ENCODE measurements around the gene CLCN2.

CLCN2 gene

GRCh38 chr3:184311633-184312032, 49.8 kb downstream of the CLCN2 start:
- Histone ChIP-seq H3K79me1 (ENCODE audit: low read length) (no peaks in the 10 kb centered on the region), H3K9ac (ENCODE audit: low read length) (no peak overlapping the region), H2BK5ac (ENCODE audit: low read length) (no peak overlapping the region), H3K79me2 (ENCODE audit: control insufficient read depth, insufficient read depth, low read length) (peaks cover 21% of the 10 kb centered on the region), H3K4me2 (ENCODE audit: low read length) (no peak overlapping the region), H3K36me3 (ENCODE audit: control insufficient read depth, insufficient read depth, low read length) (peaks cover 13% of the 10 kb centered on the region), H3K56ac (ENCODE audit: low read length) (no peak overlapping the region), H3K27me3 (ENCODE audit: insufficient read depth, low read length, poor library complexity) (no peaks in the 10 kb centered on the region), H2AK5ac (ENCODE audit: low read length) (no peak overlapping the region), H2BK15ac (replicated peaks; ENCODE audit: low read depth) (no peak overlapping the region), H3K4me3 (ENCODE audit: low read length) (no peak overlapping the region), H2BK120ac (ENCODE audit: low read depth, low read length) (no peak overlapping the region), H4K5ac (ENCODE audit: low read length) (no peak overlapping the region), H3K23ac (ENCODE audit: low read length) (no peak overlapping the region), H3K27ac (ENCODE audit: low read depth, low read length) (no peak overlapping the region), H3K4me1 (ENCODE audit: control insufficient read depth, low read depth, low read length) (peaks cover 2% of the 10 kb centered on the region), H4K8ac (ENCODE audit: low read depth, low read length) (no peak overlapping the region), H3K18ac (ENCODE audit: low read length) (no peak overlapping the region), H3K4ac (ENCODE audit: low read depth, low read length) (no peak overlapping the region)
- DNase-seq = no peak

GRCh38 chr3:184308744-184309143, 52.7 kb downstream of the CLCN2 start:
- Histone ChIP-seq H3K56ac (ENCODE audit: low read length) (no peak overlapping the region), H3K4me2 (ENCODE audit: low read length) (no peak overlapping the region), H3K79me2 (ENCODE audit: control insufficient read depth, insufficient read depth, low read length) (no peaks in the 10 kb centered on the region), H3K27me3 (ENCODE audit: insufficient read depth, low read length, poor library complexity) (no peaks in the 10 kb centered on the region), H3K4ac (ENCODE audit: low read depth, low read length) (no peak overlapping the region), H2BK5ac (ENCODE audit: low read length) (no peak overlapping the region), H2AK5ac (ENCODE audit: low read length) (no peak overlapping the region), H3K9ac (ENCODE audit: low read length) (no peak overlapping the region), H3K79me1 (ENCODE audit: low read length) (peaks cover 2% of the 10 kb centered on the region), H3K27ac (ENCODE audit: low read depth, low read length) (no peak overlapping the region), H4K8ac (ENCODE audit: low read depth, low read length) (no peak overlapping the region), H2BK120ac (ENCODE audit: low read depth, low read length) (no peak overlapping the region), H3K23ac (ENCODE audit: low read length) (no peak overlapping the region), H3K4me3 (ENCODE audit: low read length) (no peak overlapping the region), H4K5ac (ENCODE audit: low read length) (no peak overlapping the region), H3K18ac (ENCODE audit: low read length) (no peak overlapping the region), H3K36me3 (ENCODE audit: control insufficient read depth, insufficient read depth, low read length) (peaks cover 30% of the 10 kb centered on the region), H3K4me1 (ENCODE audit: control insufficient read depth, low read depth, low read length) (no peaks in the 10 kb centered on the region), H2BK15ac (replicated peaks; ENCODE audit: low read depth) (no peak overlapping the region)
- no CpG with 5 or more reads among the region's 7 CpGs for WGBS (ENCODE audit: extremely low coverage, insufficient coverage, low lambda C conversion rate)
- no peak for DNase-seq

GRCh38 chr3:184307915-184308314, 53.5 kb downstream of the CLCN2 start:
- peaks cover 36% of the 10 kb centered on the region for H3K36me3 ChIP-seq (ENCODE audit: control insufficient read depth, insufficient read depth, low read length)
- WGBS (ENCODE audit: extremely low coverage, insufficient coverage, low lambda C conversion rate) = 100% methylated on average over 2 of the region's 9 CpGs

DNA sequence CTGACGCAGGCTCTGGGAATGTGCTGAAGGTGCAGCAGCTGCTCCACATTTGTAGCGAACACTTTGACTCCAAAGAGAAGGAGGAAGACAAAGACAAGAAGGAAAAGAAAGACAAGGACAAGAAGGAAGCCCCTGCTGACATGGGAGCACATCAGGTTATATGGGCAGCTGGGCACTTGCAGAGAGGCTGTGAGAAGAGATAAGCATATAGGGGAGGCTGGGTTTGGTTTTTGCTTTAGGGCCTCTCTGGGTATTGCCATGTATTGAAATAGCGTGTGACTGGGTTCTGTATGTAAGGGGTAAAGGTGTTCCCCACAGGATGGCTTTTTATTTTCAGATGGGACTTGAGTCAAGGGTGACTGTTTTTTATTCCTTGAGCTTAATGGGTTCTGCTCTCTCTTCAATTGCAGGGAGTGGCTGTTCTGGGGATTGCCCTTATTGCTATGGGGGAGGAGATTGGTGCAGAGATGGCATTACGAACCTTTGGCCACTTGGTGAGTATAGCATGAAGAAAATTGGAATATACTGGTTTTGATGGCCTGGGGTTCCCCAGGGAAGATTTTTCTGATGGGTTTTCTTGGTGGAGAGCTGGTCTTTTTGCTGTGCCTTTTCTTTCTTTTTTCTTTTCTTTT, 54.9 kb downstream of the CLCN2 start:
- Histone ChIP-seq H3K56ac (ENCODE audit: low read length) (no peak overlapping the region), H2BK15ac (replicated peaks; ENCODE audit: low read depth) (no peak overlapping the region), H2BK5ac (ENCODE audit: low read length) (no peak overlapping the region), H3K4me3 (ENCODE audit: low read length) (no peak overlapping the region), H3K4me2 (ENCODE audit: low read length) (no peak overlapping the region), H4K5ac (ENCODE audit: low read length) (no peak overlapping the region), H4K8ac (ENCODE audit: low read depth, low read length) (no peak overlapping the region), H3K23ac (ENCODE audit: low read length) (no peak overlapping the region), H3K4me1 (ENCODE audit: control insufficient read depth, low read depth, low read length) (no peaks in the 10 kb centered on the region), H3K36me3 (ENCODE audit: control insufficient read depth, insufficient read depth, low read length) (peaks cover 47% of the 10 kb centered on the region), H3K79me1 (ENCODE audit: low read length) (peaks cover 14% of the 10 kb centered on the region), H2AK5ac (ENCODE audit: low read length) (no peak overlapping the region), H3K9ac (ENCODE audit: low read length) (no peak overlapping the region), H3K27me3 (ENCODE audit: insufficient read depth, low read length, poor library complexity) (no peaks in the 10 kb centered on the region), H3K18ac (ENCODE audit: low read length) (no peak overlapping the region), H3K4ac (ENCODE audit: low read depth, low read length) (no peak overlapping the region), H3K79me2 (ENCODE audit: control insufficient read depth, insufficient read depth, low read length) (peaks cover 4% of the 10 kb centered on the region), H2BK120ac (ENCODE audit: low read depth, low read length) (no peak overlapping the region), H3K27ac (ENCODE audit: low read depth, low read length) (no peak overlapping the region)
- no peak for DNase-seq
- WGBS (ENCODE audit: extremely low coverage, insufficient coverage, low lambda C conversion rate) = no CpG with 5 or more reads among the region's 4 CpGs

More at GRCh38 chr3:184307915-184308314, 53.5 kb downstream of the CLCN2 start:
- Histone ChIP-seq H3K79me2 (ENCODE audit: control insufficient read depth, insufficient read depth, low read length) (no peaks in the 10 kb centered on the region), H3K27me3 (ENCODE audit: insufficient read depth, low read length, poor library complexity) (no peaks in the 10 kb centered on the region), H2BK15ac (replicated peaks; ENCODE audit: low read depth) (no peak overlapping the region), H3K4me1 (ENCODE audit: control insufficient read depth, low read depth, low read length) (no peaks in the 10 kb centered on the region), H4K8ac (ENCODE audit: low read depth, low read length) (no peak overlapping the region), H3K4me2 (ENCODE audit: low read length) (no peak overlapping the region), H3K27ac (ENCODE audit: low read depth, low read length) (no peak overlapping the region), H2AK5ac (ENCODE audit: low read length) (no peak overlapping the region), H2BK5ac (ENCODE audit: low read length) (no peak overlapping the region), H4K5ac (ENCODE audit: low read length) (no peak overlapping the region), H3K79me1 (ENCODE audit: low read length) (peaks cover 5% of the 10 kb centered on the region), H2BK120ac (ENCODE audit: low read depth, low read length) (no peak overlapping the region), H3K4me3 (ENCODE audit: low read length) (no peak overlapping the region), H3K18ac (ENCODE audit: low read length) (no peak overlapping the region), H3K9ac (ENCODE audit: low read length) (no peak overlapping the region), H3K4ac (ENCODE audit: low read depth, low read length) (no peak overlapping the region), H3K56ac (ENCODE audit: low read length) (no peak overlapping the region), H3K23ac (ENCODE audit: low read length) (no peak overlapping the region)
- no peak for DNase-seq

DNA sequence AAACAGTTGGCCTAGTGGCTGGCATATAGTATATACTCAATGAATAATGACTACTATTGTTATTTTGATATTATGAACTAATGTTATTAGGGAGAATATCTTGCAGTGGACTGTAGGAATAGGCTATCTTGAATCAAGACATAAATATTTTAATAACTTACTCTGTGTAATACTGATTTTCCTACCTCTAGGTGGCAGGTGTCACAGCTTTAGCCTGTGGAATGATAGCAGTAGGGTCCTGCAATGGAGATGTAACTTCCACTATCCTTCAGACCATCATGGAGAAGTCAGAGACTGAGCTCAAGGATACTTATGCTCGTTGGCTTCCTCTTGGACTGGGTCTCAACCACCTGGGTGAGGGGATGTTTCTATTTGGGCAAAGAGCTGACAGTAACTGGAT, 55.8 kb downstream of the CLCN2 start:
- no peak overlapping the region for H3K9ac ChIP-seq (ENCODE audit: low read length)
- DNase-seq = no peak

DNA sequence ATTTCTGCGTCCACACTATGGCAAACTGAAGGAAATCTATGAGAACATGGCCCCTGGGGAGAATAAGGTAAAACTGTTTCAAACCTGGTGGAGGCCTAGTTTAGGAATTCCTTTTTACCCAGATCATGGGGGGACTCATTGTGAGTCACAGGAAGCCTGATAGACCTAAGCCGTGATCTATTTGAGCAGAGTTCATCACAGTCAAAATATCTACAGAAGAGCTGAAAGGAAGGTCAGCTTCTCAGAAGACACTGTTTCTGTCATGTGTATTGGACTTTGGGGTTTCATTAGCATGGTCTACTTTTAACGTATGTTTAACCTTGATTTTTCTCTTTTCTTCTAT, 61.1 kb downstream of the CLCN2 start:
- DNase-seq = peak; percentile 37
- peak overlapping the region; percentile 94 for H3K9ac ChIP-seq (ENCODE audit: low read length)
- H3K79me2 ChIP-seq (ENCODE audit: control insufficient read depth, insufficient read depth, low read length) = peaks cover 20% of the 10 kb centered on the region
- WGBS (ENCODE audit: extremely low coverage, insufficient coverage, low lambda C conversion rate) = no CpG with 5 or more reads among the region's 3 CpGs
- H4K5ac ChIP-seq (ENCODE audit: low read length) = no peak overlapping the region
- H3K23ac ChIP-seq (ENCODE audit: low read length) = no peak overlapping the region
- no peak overlapping the region for H2AK5ac ChIP-seq (ENCODE audit: low read length)
- no peak overlapping the region for H2BK15ac ChIP-seq (replicated peaks; ENCODE audit: low read depth)
- no peak overlapping the region for H3K18ac ChIP-seq (ENCODE audit: low read length)
- H4K8ac ChIP-seq (ENCODE audit: low read depth, low read length) = no peak overlapping the region
- peaks cover 25% of the 10 kb centered on the region for H3K79me1 ChIP-seq (ENCODE audit: low read length)
- H3K27me3 ChIP-seq (ENCODE audit: insufficient read depth, low read length, poor library complexity) = no peaks in the 10 kb centered on the region
- H3K56ac ChIP-seq (ENCODE audit: low read length) = peak overlapping the region; percentile 94
- no peak overlapping the region for H2BK5ac ChIP-seq (ENCODE audit: low read length)
- no peak overlapping the region for H3K4ac ChIP-seq (ENCODE audit: low read depth, low read length)
- H3K27ac ChIP-seq (ENCODE audit: low read depth, low read length) = no peak overlapping the region
- H3K36me3 ChIP-seq (ENCODE audit: control insufficient read depth, insufficient read depth, low read length) = peaks cover 28% of the 10 kb centered on the region
- H3K4me2 ChIP-seq (ENCODE audit: low read length) = peak overlapping the region; percentile 84
- H3K4me1 ChIP-seq (ENCODE audit: control insufficient read depth, low read depth, low read length) = peaks cover 4% of the 10 kb centered on the region
- H3K4me3 ChIP-seq (ENCODE audit: low read length) = no peak overlapping the region
- no peak overlapping the region for H2BK120ac ChIP-seq (ENCODE audit: low read depth, low read length)

More for the DNA sequence above, 55.8 kb downstream of the CLCN2 start:
- Histone ChIP-seq H3K79me1 (ENCODE audit: low read length) (peaks cover 14% of the 10 kb centered on the region), H3K4me2 (ENCODE audit: low read length) (no peak overlapping the region), H2AK5ac (ENCODE audit: low read length) (no peak overlapping the region), H4K8ac (ENCODE audit: low read depth, low read length) (no peak overlapping the region), H2BK5ac (ENCODE audit: low read length) (no peak overlapping the region), H3K27me3 (ENCODE audit: insufficient read depth, low read length, poor library complexity) (no peaks in the 10 kb centered on the region), H3K4me1 (ENCODE audit: control insufficient read depth, low read depth, low read length) (no peaks in the 10 kb centered on the region), H3K56ac (ENCODE audit: low read length) (no peak overlapping the region), H3K18ac (ENCODE audit: low read length) (no peak overlapping the region), H3K23ac (ENCODE audit: low read length) (no peak overlapping the region), H4K5ac (ENCODE audit: low read length) (no peak overlapping the region), H3K79me2 (ENCODE audit: control insufficient read depth, insufficient read depth, low read length) (peaks cover 5% of the 10 kb centered on the region), H3K36me3 (ENCODE audit: control insufficient read depth, insufficient read depth, low read length) (peaks cover 48% of the 10 kb centered on the region), H2BK15ac (replicated peaks; ENCODE audit: low read depth) (no peak overlapping the region), H3K27ac (ENCODE audit: low read depth, low read length) (no peak overlapping the region), H2BK120ac (ENCODE audit: low read depth, low read length) (no peak overlapping the region), H3K4me3 (ENCODE audit: low read length) (no peak overlapping the region), H3K4ac (ENCODE audit: low read depth, low read length) (no peak overlapping the region)
- no CpG with 5 or more reads among the region's 1 CpG for WGBS (ENCODE audit: extremely low coverage, insufficient coverage, low lambda C conversion rate)

Measured in mesendoderm (in vitro differentiated cells).